ENCODE results near the gene SAMD10. TPM values are rescaled to one million over a fixed set of nuclear protein-coding genes. Genes with fewer than 3 reads are reported as not detected.
A peak's percentile ranks its signal among the peaks of the same experiment; 100 is the strongest.

Gene SAMD10
- total RNA-seq, 4 donors from 2014 or later = 5.1 to 15.9 (median 6.8) TPM

GRCh38 chr20:63959699-63960075 lies 19.8 kb downstream of the SAMD10 start:
- no peak overlapping the region for H3K4me3 ChIP-seq
- no peaks in the 10 kb centered on the region for H3K9me3 ChIP-seq
- H3K27ac ChIP-seq = no peak overlapping the region
- H3K27me3 ChIP-seq = no peaks in the 10 kb centered on the region
- no peak for DNase-seq
- peaks cover 20 to 35% (median 21%) of the 10 kb centered on the region in 3 donors for H3K4me1 ChIP-seq
- intact Hi-C loops (cut with DNase I) = no loop called here
- 86 to 97% methylated on average over 6 to 11 of the region's 17 CpGs for WGBS, 2 donors
- H3K36me3 ChIP-seq = peaks cover 24 to 63% (median 29%) of the 10 kb centered on the region in 3 donors
- no peak for TF ChIP-seq CTCF (IDR thresholded peaks at IDR 0.05)
- no peak for TF ChIP-seq POLR2A (IDR thresholded peaks at IDR 0.05)

DNA sequence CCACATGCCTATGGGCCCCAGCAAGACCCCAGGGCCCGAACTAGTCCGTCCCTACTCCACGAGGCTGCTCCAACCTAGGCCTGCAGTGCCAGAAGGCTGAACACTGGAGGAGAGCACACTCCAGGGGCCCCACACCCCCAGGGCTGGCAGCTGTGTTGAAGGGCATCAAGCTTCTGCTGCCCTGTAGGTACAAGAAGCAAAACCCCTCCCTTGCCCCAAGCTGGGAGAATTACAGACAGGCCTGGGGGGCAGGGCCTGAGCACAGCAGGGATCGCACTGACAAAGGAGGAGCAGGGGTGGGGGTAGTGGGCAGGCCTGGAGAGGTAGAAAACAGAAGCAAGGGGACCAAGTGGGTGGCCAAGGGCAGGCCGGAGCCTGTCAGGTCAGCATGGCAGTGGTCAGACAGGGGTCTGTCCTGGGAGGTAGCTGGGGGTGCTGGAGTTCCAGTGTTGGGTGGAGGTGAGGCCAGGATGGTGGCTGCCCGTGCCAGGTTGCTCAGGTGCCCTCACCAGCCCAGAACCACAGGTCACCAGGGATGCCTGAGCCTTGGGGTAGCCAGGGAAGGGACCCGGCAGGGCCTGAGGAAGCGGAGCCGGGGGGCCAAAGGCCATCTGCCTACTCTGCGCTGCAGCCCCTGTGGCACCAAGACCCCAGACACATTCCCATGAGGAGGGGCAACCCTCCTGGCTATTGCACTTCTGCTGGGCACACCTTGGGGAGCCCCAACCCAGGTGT lies 20.3 kb downstream of the SAMD10 start:
- 91 to 100% methylated on average over 1 to 4 of the region's 10 CpGs for WGBS, 2 donors
- intact Hi-C loops (cut with DNase I) = no loop called here
- no peak overlapping the region for H3K27ac ChIP-seq

DNA sequence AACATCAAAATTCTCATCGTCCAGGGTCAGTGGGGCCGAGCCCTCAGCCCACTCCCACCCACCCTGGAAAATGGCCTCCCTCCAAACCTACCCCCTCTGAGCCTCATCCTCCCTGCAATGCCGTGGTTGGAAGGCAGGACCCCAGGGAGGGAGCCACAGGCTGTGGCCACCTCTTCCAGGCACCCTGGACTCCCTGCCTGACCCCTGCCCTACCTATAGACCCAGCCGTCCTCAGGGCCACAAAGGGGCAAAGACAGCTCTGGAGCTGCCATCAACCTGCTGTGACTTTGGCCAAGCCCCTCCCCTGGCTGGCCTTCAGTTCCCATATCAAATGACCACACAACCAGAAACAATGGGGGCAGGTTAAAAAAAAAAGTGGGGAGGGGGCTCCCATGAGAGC lies 21.0 kb downstream of the SAMD10 start:
- Histone ChIP-seq H3K36me3 (peaks cover 12 to 51% (median 25%) of the 10 kb centered on the region in 3 donors), H3K9me3 (no peaks in the 10 kb centered on the region), H3K4me3 (no peak overlapping the region), H3K27ac (peak overlapping the region in 2 of 4 donors; percentile 87 to 99), H3K27me3 (no peaks in the 10 kb centered on the region), H3K4me1 (peaks cover 32 to 47% (median 33%) of the 10 kb centered on the region in 3 donors)
- intact Hi-C loops (cut with DNase I) = no loop called here
- no peak for DNase-seq
- TF ChIP-seq POLR2A (IDR thresholded peaks at IDR 0.05) (no peak), CTCF (IDR thresholded peaks at IDR 0.05) (no peak)
- WGBS, 2 donors = 43 to 54% methylated on average over 2 to 3 of the region's 4 CpGs

More for the DNA sequence above, 20.3 kb downstream of the SAMD10 start:
- TF ChIP-seq POLR2A (IDR thresholded peaks at IDR 0.05) = no peak
- no peak for TF ChIP-seq CTCF (IDR thresholded peaks at IDR 0.05)
- peaks cover 25 to 41% (median 26%) of the 10 kb centered on the region in 3 donors for H3K4me1 ChIP-seq
- H3K9me3 ChIP-seq = no peaks in the 10 kb centered on the region
- H3K36me3 ChIP-seq = peaks cover 19 to 58% (median 29%) of the 10 kb centered on the region in 3 donors
- no peak overlapping the region for H3K4me3 ChIP-seq
- H3K27me3 ChIP-seq = no peaks in the 10 kb centered on the region
- no peak for DNase-seq

GRCh38 chr20:63957690-63958441 lies 21.6 kb downstream of the SAMD10 start:
- intact Hi-C loops (cut with DNase I) = no loop called here
- H3K27ac ChIP-seq = peak overlapping the region; percentile 82 to 99 (median 92)
- H3K9me3 ChIP-seq = no peaks in the 10 kb centered on the region
- peaks cover 7 to 45% (median 19%) of the 10 kb centered on the region in 3 donors for H3K36me3 ChIP-seq
- TF ChIP-seq POLR2A (IDR thresholded peaks at IDR 0.05) = no peak
- no peak for TF ChIP-seq CTCF (IDR thresholded peaks at IDR 0.05)
- peak overlapping the region in 3 of 4 donors; percentile 74 to 98 (median 83) for H3K4me3 ChIP-seq
- peaks cover 35 to 53% (median 37%) of the 10 kb centered on the region in 3 donors for H3K4me1 ChIP-seq
- H3K27me3 ChIP-seq = no peaks in the 10 kb centered on the region
- no peak for DNase-seq
- 42 to 83% methylated on average over 2 to 6 of the region's 13 CpGs for WGBS, 2 donors

All from esophagus squamous epithelium (tissue), 5 donors.